ENCODE results near the gene SP3.

The SP3 gene

DNA sequence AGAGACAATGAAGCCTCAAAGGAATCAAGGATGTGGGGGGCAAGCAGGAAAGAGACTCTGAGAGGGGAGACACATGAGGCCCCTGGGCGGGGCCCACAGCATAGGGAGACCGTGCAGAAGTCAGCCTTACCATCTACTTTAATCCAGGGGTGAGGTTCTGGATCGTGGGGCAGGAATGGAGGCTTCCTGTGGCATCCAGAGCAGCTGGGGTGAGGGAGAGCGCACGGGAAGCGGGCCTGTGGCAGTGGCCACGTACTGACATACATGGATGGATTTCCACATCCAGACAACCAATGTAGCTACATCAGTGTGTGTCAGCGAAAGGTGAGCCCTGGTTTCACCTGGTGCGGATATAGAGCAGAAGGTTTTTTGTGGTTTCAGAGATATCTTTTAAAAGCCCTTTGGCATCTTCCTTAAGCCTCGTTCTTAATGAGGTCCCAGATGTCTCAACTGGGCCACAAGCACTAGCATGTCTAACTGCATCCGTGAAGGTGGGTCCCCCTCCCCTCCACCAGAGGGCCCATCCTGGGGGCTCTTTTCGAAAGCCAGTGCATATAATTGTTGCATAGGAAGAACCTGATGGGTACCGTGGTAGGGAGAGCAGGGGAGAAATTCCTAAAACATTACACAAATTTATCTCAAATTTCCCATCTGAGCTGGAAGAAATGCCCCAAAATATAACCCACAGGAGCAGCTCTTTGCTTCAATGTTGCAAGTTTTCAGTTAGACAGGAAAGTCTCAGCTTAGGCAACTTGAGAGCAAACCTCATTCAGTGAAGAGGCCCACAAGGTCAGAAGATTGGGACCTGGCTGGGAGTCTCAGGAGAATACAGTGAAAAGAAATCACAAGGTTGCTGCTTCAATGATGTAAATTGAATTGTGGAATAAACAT is 90.9 kb downstream of the SP3 start:
- FAIRE-seq (no peak), DNase-seq (ENCODE audit: insufficient read length, low spot score) (no peak)
- no peak for TF ChIP-seq POLR2AphosphoS5 (IDR thresholded peaks at IDR 0.05; ENCODE audit: low read depth, low read length)
- no peak for TF ChIP-seq PAX5 (IDR thresholded peaks at IDR 0.05; ENCODE audit: insufficient read depth, low read length, severe bottlenecking)
- no peak for TF ChIP-seq POU2F2 (IDR thresholded peaks at IDR 0.05; ENCODE audit: low read depth, low read length)
- TF ChIP-seq POLR2A (IDR thresholded peaks at IDR 0.05; ENCODE audit: low read depth, low read length), result no peak
- no peak for TF ChIP-seq TAF1 (IDR thresholded peaks at IDR 0.05; ENCODE audit: low read depth, low read length)
- TF ChIP-seq SPI1 (IDR thresholded peaks at IDR 0.05; ENCODE audit: low read depth, low read length), result no peak

DNA sequence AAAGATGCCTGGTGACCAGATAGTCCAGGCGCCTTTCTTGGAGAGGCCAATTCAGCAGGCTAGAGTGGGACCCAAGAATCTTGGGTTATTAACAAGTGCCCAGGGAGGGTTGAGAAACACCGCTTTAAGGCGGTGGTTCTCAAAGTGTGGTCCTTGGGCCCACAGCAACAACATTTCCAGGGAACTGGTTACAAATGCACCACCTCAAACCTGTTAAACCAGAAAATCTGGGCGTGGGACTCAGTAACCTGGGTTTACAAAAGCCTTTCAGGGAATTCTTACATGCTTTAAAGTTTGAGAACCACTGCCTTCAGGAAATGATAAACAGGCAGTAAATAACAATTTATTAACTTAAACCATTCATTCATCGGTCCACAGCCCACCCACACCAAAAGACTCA is 92.5 kb downstream of the SP3 start:
- DNase-seq (ENCODE audit: insufficient read length, low spot score), result no peak
- FAIRE-seq, result no peak
- TF ChIP-seq SPI1 (IDR thresholded peaks at IDR 0.05; ENCODE audit: low read depth, low read length) (no peak), TAF1 (IDR thresholded peaks at IDR 0.05; ENCODE audit: low read depth, low read length) (no peak), POU2F2 (IDR thresholded peaks at IDR 0.05; ENCODE audit: low read depth, low read length) (no peak), POLR2AphosphoS5 (IDR thresholded peaks at IDR 0.05; ENCODE audit: low read depth, low read length) (no peak), POLR2A (IDR thresholded peaks at IDR 0.05; ENCODE audit: low read depth, low read length) (no peak), PAX5 (IDR thresholded peaks at IDR 0.05; ENCODE audit: insufficient read depth, low read length, severe bottlenecking) (no peak)

DNA sequence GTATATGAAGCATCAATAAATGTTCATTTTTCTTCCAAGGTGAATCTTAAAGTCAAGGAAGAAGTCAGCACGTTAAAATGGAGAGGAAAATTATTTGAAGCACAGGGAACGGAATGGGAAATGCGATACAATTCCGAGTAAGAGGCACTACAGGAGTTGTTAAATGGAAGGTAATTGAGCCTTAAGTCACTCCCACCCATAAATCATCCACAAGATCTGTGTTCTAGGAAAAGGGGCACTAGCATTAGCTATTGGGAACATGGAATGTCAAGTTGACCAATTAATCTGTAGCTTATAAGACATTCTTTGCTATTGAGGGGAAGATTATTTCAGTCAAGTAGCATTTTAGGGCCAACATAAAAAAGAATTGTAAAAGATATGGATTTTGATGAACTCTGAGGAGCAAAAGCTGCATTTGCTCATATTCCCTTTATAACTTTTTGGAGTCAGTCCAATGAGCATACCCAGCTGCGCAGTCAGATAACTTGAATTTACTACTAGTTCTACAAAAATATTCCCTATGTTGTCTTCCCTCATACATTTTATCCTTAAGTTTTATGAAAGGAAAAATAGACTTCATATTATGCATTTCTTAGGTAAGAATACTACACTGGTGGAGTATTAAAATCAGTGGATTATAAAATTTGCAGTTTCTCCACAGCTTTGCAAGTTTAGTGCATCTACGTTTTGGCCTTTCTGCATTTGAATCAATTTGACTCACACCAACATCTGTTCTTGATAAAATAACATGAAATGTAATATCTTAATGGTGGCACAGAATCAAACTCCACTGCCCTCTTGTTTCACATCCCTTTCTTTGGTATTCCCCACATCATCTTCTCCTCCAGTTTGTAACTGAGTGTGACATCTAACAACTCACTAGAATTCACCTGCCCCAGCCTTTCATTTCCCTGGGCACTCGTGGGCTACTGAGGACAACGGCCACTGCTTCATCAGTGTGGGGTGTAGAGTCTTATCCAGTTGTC is 95.6 kb downstream of the SP3 start:
- TF ChIP-seq PAX5 (IDR thresholded peaks at IDR 0.05; ENCODE audit: insufficient read depth, low read length, severe bottlenecking), result no peak
- TF ChIP-seq SPI1 (IDR thresholded peaks at IDR 0.05; ENCODE audit: low read depth, low read length), result peak; percentile 25; the same call in 1 of the 2 replicates
- DNase-seq (ENCODE audit: insufficient read length, low spot score) (no peak), FAIRE-seq (no peak)

DNA sequence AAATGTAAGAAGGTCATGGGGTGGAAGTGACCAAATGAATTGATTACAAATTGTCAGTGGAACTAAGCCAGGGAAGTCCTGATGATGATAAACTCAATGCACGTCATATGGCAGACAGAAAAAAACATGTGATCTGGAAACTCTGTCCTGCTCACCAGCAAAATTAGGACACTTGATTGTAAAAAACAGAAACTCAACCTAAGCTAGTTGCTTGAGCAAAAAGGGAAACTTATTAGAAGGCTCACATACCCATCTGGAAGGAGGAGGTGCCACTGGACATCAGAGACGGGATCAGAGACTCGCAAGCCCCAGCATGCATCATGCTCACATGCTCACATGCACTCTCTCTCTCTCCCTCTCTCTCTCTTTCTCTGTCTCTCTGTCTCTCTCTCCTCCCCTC is 96.8 kb downstream of the SP3 start:
- FAIRE-seq (no peak), DNase-seq (ENCODE audit: insufficient read length, low spot score) (no peak)
- no peak for TF ChIP-seq SPI1 (IDR thresholded peaks at IDR 0.05; ENCODE audit: low read depth, low read length)
- TF ChIP-seq POLR2A (IDR thresholded peaks at IDR 0.05; ENCODE audit: low read depth, low read length), result no peak

DNA sequence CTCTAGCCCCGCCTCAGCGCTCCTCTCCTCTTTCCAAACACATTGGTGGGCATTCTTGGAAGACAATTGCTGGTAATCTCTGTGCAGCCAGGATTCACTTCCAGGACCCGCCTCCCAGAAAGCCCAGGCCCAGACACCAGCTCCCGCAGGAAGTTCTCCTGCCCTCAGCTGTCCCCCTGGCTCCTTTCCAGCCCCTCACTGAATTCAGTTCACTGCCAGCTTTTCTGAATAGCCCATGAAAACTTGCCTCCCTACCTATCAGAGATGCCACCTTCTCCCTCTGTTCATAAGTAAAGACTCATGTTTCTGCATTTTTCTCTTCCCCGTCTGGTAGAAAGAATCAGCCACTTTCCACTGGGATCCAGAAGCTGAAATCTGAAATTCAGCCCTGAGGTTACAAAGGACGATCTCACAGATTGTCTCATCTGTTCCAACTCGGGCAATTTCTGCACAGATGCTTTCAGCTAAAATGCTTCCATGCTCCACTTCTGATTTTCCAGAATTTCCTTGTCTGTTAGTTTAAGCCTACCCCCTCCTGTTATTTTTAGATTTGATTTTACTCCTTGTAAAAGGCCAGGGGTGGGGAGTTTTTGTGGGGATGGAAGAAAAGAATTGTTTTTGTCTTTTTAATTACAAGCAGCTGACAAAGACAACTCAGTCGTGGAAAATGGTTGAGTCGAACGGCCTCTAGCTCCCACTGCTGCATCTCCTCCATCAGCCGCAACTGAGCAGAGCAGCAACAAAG is 98.1 kb downstream of the SP3 start:
- TF ChIP-seq SPI1 (IDR thresholded peaks at IDR 0.05; ENCODE audit: low read depth, low read length) (no peak), TAF1 (IDR thresholded peaks at IDR 0.05; ENCODE audit: low read depth, low read length) (no peak)
- DNase-seq (ENCODE audit: insufficient read length, low spot score) (no peak), FAIRE-seq (no peak)

DNA sequence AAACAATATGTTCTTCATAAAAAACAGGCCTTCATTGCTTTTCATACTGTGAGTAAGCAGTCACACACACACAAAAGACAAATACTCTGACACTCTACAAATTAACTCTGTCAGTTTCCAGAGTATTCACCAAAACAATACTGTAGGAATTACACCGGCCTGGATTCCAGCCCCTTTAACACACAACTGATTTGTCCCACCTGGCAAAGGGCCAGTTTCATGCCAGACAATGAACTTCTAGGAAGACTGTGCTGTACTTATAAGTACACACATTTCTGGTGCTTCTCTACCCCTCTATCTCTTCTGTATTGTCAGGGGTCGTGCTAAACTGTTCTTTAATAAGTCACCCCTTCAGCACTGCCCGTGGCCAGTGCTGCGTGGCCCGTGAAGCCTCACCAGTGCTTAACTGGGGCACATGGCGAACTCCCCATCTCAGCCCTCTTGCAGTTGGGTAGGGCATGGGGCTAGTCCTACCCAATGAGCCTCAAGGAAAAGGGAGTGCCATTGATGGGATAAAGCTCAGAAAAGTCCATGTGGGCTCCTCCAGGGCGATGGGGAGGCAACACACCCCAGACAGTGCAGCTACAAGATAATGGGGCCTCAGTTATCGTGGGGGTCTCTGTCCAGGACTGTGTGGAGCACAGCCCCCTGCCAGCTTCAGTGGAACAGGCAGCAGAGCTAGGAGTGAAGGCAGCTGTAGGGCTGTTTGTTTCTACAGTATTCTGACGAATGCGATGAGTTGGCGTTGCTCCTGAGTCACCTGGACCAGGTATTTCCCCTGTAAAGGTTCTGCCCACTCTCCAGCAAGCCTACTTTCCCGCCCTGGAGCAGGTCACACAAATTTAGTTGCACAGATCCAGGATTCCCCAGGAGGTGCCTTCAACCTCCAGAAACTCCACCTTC is 99.0 kb downstream of the SP3 start:
- TF ChIP-seq PAX5 (IDR thresholded peaks at IDR 0.05; ENCODE audit: insufficient read depth, low read length, severe bottlenecking) (no peak), POU2F2 (IDR thresholded peaks at IDR 0.05; ENCODE audit: low read depth, low read length) (no peak), POLR2A (IDR thresholded peaks at IDR 0.05; ENCODE audit: low read depth, low read length) (no peak), POLR2AphosphoS5 (IDR thresholded peaks at IDR 0.05; ENCODE audit: low read depth, low read length) (no peak), SPI1 (IDR thresholded peaks at IDR 0.05; ENCODE audit: low read depth, low read length) (no peak), TAF1 (IDR thresholded peaks at IDR 0.05; ENCODE audit: low read depth, low read length) (no peak)
- DNase-seq (ENCODE audit: insufficient read length, low spot score), result no peak
- FAIRE-seq, result no peak

DNA sequence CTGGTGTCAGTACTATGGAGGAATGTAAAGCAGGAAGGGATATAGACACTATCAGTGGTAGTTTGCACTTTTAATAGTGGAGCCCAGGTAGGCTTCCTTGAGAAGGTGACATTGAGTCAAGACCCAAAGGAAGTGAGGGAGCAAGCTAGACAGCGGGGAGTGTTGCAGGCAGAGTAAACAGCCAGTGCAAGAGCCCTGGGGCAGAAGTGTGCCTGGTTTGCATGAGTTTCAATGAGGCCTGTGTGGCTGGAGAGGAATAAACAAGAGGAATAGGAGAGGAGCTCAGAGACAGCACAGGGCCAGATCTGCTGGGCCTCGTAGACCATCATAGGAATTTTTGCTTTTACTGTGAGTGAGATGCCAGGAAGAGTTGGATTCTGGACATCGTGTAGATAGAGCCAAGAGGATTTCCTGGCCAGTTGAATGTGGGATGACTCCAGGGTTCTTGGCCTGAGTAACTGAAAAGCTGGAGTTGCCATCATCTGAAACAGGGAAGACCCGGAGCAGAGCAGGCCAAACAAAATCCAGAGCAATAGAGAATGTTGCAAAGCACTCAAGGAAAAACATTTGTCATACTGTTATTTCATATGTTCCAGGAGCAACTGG is 102.5 kb downstream of the SP3 start:
- no peak for FAIRE-seq
- no peak for DNase-seq (ENCODE audit: insufficient read length, low spot score)
- TF ChIP-seq POU2F2 (IDR thresholded peaks at IDR 0.05; ENCODE audit: low read depth, low read length) (no peak), TAF1 (IDR thresholded peaks at IDR 0.05; ENCODE audit: low read depth, low read length) (no peak), SPI1 (IDR thresholded peaks at IDR 0.05; ENCODE audit: low read depth, low read length) (no peak), POLR2A (IDR thresholded peaks at IDR 0.05; ENCODE audit: low read depth, low read length) (no peak), PAX5 (IDR thresholded peaks at IDR 0.05; ENCODE audit: insufficient read depth, low read length, severe bottlenecking) (no peak), POLR2AphosphoS5 (IDR thresholded peaks at IDR 0.05; ENCODE audit: low read depth, low read length) (no peak)

DNA sequence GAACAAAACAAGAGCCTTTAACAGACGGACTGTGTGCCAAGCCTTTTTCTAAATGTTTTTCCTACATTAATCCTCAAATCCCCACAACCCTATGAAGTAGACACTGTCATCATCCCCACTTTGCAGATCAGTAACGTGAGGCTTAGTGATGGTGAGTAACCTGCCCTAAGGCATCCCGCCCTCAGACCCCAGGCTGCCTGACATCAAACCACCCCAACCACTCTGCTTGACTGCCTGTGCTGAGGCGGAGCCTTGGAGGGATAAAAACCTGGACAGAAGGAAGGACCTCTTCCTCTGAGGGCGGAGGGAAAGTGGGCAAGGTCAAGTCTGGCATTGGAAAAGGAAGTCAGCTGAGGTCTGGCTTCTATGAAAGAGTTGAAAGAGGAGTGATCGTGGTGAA is 104.6 kb downstream of the SP3 start:
- FAIRE-seq, result peak; percentile 50
- no peak for TF ChIP-seq POLR2A (IDR thresholded peaks at IDR 0.05; ENCODE audit: low read depth, low read length)
- TF ChIP-seq SPI1 (IDR thresholded peaks at IDR 0.05; ENCODE audit: low read depth, low read length), result no peak
- no peak for DNase-seq (ENCODE audit: insufficient read length, low spot score)
